SKM-1 treated with dmso at 0.1 percent for 144 hours (cell line): ENCODE results near the gene TIAL1.
"Not testable (repeated sequence)": the region's sequence is repeated elsewhere in the genome, so short reads cannot be mapped to it uniquely, and the experiment has no call there.

Experiments
- DNase-seq: peaks from one replicate; lab custom pipeline; 2025; ENCODE audit not compliant: unreplicated experiment; lab: John Stamatoyannopoulos, UW

TIAL1 gene

DNA sequence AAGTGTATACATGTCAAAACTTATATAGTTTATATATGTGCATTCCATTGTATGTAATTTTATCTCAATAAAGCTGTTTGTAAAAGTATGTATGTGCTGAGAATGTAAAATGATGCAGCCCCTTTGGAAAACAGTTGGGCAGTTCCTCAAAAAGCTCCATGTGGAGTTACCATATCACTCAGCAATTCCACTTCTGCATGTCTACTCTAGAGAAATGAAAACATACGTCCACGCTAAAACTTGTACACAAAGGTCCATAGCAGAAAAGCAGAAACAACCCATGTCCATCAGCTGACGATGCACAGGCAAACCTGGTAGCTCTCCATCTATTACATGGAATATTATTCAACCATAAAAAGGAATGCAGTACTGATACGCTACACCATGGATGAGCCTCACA, 45.9 kb downstream of the TIAL1 start:
- DNase-seq = no peak

DNA sequence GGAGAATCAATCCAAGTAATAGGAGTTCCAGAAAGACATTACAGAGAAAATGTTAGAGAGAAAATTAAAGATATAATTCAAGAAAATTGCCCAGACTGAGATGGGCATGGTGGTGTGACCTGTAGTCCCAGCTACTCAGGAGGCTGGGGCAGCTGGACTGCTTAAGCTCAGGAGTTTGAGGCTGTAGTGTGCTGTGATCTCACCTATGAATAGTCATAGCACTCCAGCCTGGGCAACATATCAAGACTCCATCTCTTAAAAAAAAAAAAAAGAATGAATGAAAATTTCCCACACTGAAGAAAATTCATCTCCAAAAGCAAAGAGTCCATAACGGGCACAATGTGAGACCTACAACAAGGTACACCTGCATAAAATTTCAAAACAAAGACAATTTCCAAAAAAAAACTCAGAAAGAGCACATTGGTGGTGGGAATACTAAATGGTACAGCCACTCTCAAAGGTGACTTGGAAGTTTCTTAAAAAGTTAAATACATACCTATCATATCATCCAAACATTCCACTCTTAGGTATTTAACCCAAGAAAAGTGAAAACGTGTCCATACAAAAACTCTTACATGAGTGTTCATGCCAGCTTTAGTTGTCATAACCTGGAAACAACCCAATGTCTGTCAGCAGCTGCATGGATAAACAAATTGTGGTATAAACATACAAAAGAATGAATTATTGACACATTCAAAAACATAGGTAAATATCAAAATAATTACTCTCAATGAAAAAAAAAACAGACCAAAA, 47.3 kb downstream of the TIAL1 start:
- DNase-seq = no peak

DNA sequence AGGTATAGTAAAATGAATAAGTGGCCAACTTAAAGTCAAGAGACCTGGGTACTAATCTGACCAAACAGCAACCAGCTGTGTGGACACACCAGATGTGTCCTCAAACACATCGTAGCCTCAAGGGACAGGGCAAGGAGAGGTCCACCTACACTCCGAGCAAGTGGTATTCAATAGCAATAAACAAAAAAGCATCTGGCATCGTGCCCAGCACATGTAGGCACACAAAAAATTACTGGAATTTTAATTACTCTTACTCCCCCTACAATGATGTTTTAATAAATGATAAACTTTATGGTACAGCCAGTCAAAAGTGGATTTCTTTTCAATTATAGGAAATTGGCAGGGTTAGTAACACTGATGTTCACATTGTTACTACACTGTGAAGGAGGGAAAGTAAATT, 50.8 kb downstream of the TIAL1 start:
- DNase-seq = no peak

DNA sequence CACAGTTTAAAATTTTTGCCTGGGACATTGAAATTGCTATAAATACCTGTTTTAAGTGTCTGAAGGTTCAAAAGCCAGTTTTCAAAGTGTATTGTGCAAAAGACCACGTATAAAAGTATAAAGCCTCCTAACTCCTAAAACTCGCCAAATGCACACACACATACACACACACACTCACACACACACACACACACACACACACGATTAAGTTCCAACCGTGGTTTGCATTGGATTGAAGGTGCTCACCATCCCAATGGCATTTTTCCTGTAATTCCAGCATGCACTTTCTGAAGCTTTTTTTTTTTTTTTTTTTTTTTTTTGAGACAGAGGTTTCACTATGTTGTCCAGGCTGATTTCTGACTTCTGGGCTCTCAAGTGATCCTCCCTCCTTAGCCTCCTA, 51.5 kb downstream of the TIAL1 start:
- no peak for DNase-seq

DNA sequence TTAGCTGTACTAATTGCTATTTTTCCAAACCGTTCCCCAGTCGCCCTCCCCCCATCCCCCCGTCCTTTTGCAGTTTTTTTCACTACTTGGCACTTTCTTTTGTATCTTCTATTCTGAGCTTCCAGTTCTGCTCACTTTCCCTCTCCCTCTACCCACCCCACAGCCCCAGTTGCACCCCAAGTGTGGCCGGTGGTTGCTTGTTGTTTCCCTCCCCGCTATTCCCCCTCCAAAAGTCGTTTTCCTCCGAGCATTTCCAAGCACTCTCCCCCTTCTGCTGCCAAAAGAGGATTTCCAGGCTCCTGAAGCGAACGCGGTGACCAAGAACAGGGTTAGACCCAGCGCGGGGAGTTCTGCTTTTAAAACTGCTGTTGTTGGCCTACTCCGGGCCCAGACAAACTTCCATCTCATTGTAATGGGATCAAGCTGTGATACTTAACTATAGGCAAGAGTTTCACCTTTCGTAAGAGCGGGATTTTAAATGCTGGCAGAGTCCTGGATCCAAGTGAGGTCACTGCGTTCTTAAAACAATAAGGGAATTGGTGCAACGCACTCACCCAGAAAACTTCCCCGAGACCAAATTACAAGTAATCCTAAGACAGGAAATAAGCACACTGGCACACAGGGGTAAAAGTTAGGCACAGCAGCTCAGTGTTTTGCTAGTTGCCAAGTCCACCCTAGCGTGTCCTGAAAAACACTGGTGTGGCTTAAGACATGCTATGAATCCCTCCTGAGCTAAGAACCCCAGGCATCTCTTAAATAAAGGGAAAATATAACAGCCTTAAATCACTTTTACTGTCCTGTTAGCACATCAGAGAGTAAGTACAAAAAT, 52.7 kb downstream of the TIAL1 start:
- DNase-seq = no peak

DNA sequence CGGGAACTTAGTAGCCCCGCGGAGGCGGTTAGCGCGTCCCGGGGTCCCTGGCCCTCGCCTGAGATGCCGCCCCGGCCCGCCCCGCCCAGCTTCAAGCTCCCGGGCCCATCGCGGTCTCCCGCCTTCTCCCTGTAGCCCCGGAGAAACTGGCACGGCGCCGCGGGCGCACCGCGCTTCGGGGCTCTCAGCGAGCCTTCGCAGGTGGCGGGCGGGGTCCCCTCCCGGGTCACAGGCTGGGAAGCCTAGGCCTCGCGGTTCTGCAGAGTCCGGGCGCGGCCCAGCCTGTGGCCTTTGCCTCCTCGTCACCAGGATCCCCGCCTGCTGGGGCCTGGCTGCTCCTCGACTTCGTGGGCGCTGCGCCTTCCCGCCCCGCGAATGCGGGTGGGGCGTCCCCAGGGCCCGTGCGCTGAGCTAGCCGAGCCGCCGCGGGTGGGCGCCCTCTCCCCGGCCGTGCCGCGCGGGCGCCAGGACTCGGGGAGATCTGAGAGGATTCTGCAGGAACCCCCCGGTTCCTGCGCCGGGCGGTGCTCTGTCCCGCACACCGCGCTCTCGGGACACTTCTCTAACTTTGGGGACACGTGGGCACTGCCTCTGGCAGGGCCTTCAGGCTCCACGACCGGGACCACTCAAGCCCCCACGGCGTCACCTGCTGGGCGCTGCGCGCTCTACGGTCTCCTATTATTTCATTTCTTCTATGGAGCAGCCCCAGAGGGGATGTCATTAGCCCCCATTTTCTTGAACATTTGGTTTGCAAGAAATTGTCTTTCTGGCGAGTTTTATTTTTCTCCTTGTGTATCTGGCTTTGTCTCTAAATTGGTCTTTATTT, 53.6 kb downstream of the TIAL1 start:
- DNase-seq = peak; percentile 22

DNA sequence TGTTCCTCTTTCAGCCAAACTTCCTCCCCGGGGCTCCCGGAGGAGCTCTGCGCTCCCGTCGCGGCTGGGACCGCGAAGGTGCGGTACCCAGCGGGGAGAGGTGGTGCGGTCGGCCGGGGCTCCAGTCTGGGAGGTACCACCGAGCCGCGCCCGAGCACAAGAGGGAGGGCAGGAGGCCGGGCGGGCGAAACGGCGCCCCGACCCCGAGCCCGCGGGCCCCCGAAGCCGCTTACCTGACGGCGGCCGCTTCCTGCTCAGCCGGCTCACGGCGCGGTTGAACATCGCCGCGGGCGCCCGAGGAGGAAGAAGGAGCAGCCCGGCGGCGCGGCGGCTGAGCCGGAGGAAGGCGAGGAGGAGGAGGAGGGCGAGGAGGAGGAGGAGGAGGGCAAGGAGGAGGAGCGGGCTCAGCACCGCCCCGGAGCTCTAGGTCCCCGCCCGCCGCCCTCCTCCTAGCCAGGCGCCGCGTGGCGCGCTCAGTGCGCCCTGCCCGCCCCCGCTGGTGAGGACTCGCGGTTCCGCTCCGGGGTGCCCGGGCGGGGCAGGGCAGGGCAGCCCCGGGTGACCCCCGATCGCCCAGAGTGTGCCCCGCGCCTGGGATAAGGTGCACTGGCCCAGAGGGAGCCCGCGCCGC, 54.3 kb downstream of the TIAL1 start, which contains the start of gene RGS10:
TSS of gene RGS10 (minus strand) at position 363 of the 631 bp plus-strand sequence. CDS start at position 282, 81 bp downstream.
- DNase-seq = peak; percentile 91

DNA sequence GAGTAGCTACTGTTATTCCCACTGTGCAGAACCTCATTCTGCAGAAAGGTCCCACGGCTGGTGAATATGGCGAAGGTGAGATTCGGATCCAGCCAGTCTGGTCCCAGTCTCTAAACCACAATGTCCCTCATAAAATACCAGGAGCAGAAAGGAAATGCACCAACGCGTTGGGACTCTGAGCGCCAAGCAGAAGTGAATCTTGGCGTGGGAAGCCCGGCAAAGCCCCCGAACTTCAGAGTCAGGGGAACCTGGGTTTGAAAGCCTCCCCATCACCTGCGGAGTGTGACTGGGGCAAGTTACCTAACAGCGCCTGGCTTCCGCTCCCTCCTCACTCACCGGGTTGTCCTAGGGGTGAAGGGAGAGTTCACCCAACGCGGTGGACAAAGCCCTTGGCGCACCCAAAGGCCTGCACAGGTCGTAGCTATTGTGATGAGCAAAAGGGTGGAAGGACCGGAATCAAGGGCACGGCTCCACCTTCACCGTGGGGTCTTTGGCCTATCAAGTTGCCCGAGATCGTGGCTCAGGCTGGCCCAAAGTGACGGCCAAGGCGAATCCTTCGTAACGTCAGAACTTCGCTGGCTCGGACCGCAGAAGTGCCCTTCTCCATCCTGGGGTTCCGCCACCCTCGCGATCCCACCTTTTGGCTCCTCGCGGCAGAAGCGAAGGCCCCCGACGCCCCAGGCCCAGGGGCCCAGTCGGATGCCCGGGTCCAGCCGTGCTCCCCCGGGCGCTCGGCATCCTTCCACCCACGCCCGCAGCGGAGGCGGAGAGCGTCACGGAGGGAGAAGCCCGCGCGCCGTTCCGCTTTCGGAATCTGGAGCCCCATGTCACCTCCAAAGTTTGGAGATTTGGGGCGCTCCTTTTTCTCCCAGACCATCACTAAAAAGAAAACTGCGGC, 55.1 kb downstream of the TIAL1 start:
- DNase-seq = no peak

DNA sequence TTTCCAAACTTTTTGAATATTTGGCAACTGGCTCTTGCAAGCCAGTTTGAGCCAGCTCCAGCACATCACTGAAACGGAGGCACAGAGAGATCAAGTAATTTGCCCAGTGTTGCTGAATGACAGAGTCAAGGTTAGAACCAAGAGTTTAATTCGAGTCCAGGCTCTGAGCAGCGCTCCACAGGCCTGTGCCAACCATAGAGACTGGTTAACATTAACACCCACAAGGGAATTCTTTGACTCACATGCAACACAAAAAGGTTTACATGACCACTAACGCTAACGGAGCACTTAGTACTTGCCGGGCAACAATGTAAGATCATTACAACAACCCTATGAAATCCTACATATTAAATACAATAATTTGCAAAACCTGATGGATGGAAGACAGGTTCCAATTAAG, 55.7 kb downstream of the TIAL1 start:
- no peak for DNase-seq

DNA sequence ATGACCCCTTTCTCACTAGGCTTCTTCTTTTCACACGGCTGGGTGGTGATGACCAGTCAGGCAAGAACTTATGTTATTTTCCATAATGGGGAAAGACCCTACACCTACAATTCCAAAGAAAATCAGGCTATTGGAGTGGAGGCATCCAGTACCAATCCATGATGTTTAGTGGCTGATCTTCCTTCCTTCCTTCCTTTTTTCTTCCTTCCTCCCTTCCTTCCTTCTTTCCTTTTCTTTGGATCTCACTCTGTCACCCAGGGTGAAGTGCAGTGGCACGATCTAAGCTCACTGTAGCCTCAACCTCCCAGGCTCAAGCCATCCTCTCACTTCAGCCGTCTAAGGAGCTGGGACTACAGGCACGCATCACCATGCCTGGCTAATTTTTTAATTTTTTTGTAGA, 56.7 kb downstream of the TIAL1 start:
- DNase-seq = no peak

DNA sequence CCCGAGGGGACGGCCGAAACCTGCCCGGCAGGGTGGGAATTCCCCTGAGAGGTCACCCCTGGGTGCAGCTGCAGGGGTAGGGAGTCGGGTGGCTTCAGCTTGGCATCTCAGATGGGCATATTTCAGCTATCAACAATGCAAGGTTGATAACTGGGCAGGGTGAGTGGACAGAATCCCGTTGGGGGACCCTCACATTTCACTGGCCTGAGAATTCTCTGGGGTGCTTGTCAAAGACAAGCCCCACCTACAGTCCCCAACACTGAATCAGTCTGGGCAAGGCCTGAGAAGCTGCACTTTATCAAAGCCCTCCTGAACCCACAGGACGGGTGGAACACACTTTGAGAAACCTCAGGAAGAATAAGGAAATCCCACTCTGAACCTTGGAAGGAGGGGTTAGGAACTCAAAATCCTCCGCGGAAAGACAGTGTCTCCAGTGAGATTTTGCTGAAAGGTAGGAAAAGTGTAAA, 57.4 kb downstream of the TIAL1 start:
- no peak for DNase-seq

DNA sequence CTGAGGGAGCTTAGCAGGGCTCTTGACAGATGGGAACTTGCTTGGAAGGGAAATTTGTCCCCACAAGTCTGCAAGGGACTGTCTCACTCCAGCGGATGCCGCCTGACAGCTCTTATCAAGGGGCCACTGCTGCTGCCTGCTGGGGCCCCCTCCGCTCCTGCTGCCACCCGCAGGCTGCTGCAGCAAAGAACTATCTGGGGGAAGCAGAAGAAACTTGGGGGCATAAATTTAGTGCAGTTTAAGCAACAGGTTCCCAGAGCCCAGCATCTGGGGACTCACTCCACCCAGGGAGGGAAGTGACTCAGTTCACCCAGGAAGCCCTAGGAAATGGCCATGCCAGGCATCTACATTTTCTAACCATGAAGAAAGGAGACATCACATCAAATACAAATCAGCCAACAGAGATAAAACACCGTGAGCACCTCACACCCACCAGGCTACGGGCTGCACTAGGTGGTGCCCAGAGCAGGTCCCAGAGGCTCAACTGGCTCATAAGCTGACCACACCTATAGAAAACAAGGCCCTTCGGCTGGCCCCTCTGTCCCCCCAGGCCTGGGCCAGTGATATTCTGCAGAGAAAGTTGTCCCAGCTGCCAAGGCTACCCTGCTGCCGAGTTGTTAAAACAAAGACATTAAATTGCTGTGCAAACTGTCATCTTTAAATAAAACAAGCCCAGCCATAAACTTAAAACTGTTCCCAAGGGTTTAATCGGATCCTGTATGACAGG, 58.0 kb downstream of the TIAL1 start:
- DNase-seq = no peak

DNA sequence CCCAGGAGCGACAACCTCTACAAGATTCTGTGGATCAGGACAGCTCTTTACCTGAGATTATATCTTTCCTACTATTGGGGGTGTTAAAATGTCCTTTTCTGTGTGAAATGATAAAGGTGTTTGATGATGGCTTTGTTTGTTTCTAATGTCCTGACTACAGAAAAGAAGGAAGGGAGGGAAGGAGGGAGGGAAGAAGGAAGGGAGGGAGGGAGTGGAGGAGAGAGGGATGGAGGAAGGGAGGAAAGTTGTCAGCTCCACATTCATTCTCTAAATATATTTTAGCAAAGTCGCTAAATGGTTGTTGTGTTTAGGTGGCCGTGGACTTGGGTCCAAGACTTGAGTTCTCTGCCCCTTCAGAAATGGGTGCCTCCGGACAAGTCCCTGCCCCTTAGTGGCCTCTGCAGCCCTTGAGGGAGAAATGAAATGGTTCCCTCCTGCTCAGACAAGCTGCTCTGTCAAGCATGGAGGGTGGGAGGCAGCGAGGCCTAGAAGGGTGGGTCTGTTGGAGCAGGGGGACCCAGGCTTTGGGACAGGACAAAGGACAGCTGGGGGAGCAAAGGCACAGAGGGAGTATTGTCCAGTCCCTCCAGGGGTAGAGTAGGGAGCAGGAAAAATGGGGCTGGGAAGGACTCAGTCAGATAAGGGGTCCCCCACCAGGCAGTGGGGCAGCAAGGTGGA, 58.7 kb downstream of the TIAL1 start:
- no peak for DNase-seq

DNA sequence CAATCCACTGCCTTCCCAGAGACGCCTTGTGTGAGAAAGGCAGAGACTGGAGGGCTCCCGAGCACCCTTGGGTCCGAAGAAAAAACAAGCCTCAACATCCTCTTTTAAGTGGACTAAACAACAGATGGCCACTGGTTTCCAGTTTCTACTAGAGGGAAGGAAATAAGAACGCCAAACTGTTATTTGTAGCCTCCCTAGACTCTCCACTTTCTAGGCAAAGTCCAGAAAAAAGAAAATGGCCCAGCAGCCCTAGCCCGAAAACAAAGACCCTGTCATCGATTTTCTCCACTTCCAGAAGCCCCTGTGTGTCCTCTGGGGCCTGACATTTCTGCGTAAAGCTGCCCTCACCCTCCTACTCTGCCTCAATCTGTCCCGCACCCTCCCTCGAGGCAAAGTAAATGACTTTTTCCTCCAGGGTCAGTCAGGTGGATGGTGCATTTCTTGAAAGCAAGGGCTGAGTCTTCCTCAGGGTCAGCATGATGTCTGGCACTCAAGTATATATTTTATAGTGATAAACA, 60.2 kb downstream of the TIAL1 start:
- no peak for DNase-seq

DNA sequence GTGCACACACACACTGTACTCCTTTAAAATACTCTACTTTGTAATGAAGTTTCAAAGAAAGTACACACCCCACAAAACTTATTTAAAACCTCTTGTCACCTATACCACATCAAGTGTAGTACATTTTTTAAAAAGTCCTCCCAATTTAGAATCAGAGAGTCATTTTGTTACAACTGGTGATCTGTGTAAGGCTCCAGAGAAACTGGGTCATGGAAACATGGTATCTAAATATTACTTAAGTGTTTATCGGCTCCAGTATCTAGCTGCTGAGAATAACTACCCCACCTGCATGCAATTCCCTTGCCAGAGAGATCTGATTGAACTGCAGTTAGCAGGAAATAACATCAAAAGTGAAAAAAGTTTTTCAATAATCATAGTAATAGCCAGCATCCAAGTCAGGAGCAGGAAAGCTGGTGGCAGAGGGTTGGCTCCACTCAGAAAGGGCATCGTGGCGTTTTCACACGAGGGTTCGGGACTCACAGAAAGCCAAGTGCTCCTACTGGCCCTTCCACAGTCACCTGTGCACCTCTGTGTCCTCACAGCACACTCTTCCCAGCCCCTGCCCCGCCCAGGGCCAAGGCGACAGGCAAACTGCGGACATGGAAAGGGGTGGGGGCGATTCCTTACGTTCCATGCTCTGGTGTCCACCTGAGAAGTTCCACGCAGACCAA, 60.8 kb downstream of the TIAL1 start:
- no peak for DNase-seq

DNA sequence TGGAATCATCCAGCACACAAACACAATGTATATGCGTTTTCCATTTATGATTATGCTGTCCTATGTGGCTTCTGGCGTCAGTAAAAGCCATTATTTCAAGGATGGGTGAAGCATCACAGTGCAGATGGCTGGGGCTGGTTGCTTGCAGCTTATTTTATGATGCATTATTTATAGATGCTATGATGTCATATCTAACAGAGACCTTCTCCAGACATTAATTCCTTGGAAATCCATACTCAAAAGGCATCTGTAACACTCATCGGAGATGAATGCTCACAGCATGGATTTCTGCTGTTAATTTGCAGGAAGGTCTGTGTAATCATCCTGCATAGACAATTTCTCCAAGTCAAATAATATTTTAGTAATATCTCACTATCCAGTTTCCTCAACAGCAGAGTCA, 61.5 kb downstream of the TIAL1 start:
- DNase-seq = no peak

DNA sequence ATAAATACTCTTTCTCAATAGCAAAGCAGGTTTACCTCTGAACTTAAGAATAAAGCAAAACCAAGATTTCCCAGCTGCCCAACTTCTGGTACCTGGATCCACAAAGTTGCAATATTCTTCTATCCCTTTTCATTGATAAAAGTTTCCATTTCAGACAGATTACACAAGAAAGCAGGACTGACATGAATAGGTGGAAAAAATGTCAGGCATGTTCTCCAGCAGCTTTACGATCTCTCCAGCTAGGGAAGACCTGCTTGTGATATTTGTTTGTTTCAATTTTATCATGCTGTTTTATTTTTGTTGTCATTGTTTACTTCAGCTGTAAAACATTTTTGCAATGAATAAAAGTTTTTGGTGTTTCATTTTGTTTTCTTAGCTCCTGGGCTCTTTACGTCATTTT, 63.3 kb downstream of the TIAL1 start:
- DNase-seq = no peak

DNA sequence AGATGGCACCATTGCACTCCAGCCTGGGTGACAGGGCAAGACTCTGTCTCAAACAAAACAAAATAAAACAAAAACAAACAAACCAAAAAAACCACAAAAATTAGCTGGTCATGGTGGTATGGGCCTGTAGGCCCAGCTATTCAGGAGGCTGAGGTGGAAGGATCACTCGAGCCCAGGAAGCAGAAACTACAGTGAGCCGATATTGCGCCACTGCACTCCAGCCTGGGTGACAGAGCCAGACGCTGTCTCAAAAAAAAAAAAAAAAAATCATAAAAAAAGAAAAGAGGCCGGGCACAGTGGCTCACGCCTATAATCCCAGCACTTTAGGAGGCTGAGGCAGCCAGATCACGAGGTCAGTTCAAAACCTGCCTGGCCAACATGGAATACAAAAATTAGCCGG, 64.0 kb downstream of the TIAL1 start:
- DNase-seq = not testable (repeated sequence)
